ENCODE results near the gene LRRC4. TPM values are rescaled to one million over a fixed set of nuclear protein-coding genes. Genes with fewer than 3 reads are reported as not detected.

Gene LRRC4
- total RNA-seq, 4 donors from 2014 or later, result 0.08 to 0.74 (median 0.32) TPM; not detected in 1

DNA sequence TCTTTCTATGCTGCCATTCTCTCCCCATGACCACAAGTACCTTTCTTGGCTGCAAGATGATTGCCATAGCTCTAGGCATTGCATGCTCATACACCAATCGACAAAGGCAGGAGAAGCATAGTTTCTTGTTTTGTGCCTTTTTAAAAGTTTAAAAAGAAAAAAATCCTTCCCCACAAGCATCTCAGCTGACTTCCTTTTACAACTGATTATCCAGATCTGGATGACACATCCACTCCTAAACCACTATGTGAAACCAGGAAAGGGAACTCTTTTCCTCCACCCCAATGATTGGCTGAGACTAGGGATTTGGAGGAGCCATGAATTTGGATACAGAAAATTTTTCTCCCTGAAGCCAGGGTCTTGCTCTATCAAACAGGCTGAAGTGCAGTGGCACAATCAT lies 14.5 kb upstream of the LRRC4 start:
- H3K4me3 ChIP-seq (ENCODE audit: low read depth, poor library complexity, severe bottlenecking), result no peak overlapping the region
- intact Hi-C loops (cut with DNase I; ENCODE audit: low total_unique reads), result no loop called here
- DNase-seq (ENCODE audit: low spot score in 2 of 2), result no peak
- 51 to 56% methylated on average over 1 of the region's 1 CpG for WGBS, 2 donors
- TF ChIP-seq POLR2A (IDR thresholded peaks at IDR 0.05), result no peak
- no peak for TF ChIP-seq CTCF (IDR thresholded peaks at IDR 0.05)

- no peak overlapping the region for H3K4me3 ChIP-seq (ENCODE audit: low read depth, poor library complexity, severe bottlenecking)
- TF ChIP-seq CTCF (IDR thresholded peaks at IDR 0.05), result no peak
- no peak for TF ChIP-seq POLR2A (IDR thresholded peaks at IDR 0.05)
- WGBS, 2 donors, result 73 to 89% methylated on average over 1 of the region's 1 CpG
- intact Hi-C loops (cut with DNase I; ENCODE audit: low total_unique reads), result no loop called here
- no peak for DNase-seq (ENCODE audit: low spot score in 2 of 2)
These were observed 13.9 kb upstream of the LRRC4 start for GRCh38 chr7:128045158-128045557.

GRCh38 chr7:128044064-128044463 lies 12.8 kb upstream of the LRRC4 start:
- intact Hi-C loops (cut with DNase I; ENCODE audit: low total_unique reads), result no loop called here
- no peak overlapping the region for H3K4me3 ChIP-seq (ENCODE audit: low read depth, poor library complexity, severe bottlenecking)
- WGBS, 2 donors, result 89 to 91% methylated on average over 5 of the region's 5 CpGs
- DNase-seq (ENCODE audit: low spot score in 2 of 2), result no peak
- no peak for TF ChIP-seq CTCF (IDR thresholded peaks at IDR 0.05)
- TF ChIP-seq POLR2A (IDR thresholded peaks at IDR 0.05), result no peak

DNA sequence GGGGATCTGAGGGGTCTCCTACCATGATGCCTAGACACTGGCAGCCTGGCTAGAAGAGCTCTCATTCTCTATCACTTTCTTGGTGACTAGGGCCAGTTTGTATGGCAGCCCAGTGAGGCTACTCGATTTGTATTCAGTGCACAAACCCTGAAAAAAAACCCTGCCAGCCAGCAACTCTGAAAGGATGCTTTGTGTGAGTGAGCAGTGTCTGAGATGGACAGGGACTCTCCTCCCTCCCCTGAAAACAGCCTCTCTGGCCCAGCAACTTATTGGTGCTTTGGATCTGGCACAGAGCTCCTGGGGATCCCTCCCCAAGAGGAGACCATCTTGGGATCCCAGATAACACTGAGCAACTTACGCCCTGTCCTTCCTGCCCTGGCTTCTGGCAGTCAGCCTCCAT lies 10.8 kb upstream of the LRRC4 start:
- intact Hi-C loops (cut with DNase I; ENCODE audit: low total_unique reads), result no loop called here
- WGBS, 2 donors, result 92 to 100% methylated on average over 2 of the region's 2 CpGs
- no peak for DNase-seq (ENCODE audit: low spot score in 2 of 2)
- TF ChIP-seq CTCF (IDR thresholded peaks at IDR 0.05) (no peak), POLR2A (IDR thresholded peaks at IDR 0.05) (no peak)
- no peak overlapping the region for H3K4me3 ChIP-seq (ENCODE audit: low read depth, poor library complexity, severe bottlenecking)

DNA sequence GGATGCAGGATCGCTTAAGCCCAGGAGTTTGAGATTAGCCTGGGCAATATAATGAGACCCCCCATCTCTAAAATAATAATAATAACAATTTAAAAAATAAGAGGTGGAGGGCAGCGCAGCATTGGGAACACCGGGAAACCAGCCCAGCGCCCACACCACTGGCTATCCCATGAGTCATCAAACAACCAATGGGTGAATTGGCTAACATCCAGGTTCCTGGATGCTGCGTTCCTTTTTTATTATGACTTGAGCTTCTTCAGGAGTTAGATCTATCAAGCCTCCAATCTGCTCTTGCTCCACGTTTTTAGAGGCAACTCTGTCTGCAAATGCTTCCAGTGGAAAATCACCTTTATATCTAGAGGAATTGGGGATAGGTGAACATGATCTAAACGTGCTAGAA lies 10.0 kb upstream of the LRRC4 start:
- WGBS, 2 donors, result 43 to 54% methylated on average over 7 of the region's 7 CpGs
- no peak for DNase-seq (ENCODE audit: low spot score in 2 of 2)
- intact Hi-C loops (cut with DNase I; ENCODE audit: low total_unique reads), result no loop called here
- H3K4me3 ChIP-seq (ENCODE audit: low read depth, poor library complexity, severe bottlenecking), result no peak overlapping the region
- no peak for TF ChIP-seq CTCF (IDR thresholded peaks at IDR 0.05)
- TF ChIP-seq POLR2A (IDR thresholded peaks at IDR 0.05), result no peak

- no peak for TF ChIP-seq POLR2A (IDR thresholded peaks at IDR 0.05)
- intact Hi-C loops (cut with DNase I; ENCODE audit: low total_unique reads), result no loop called here
- DNase-seq (ENCODE audit: low spot score in 2 of 2), result no peak
- no peak overlapping the region for H3K4me3 ChIP-seq (ENCODE audit: low read depth, poor library complexity, severe bottlenecking)
- 74 to 78% methylated on average over 3 of the region's 3 CpGs for WGBS, 2 donors
These were observed 9.0 kb upstream of the LRRC4 start for GRCh38 chr7:128040205-128040604.

Data from lower leg skin (tissue), 4 donors.